ENCODE data around the gene HERC6.
"Not testable (repeated sequence)": the region's sequence is repeated elsewhere in the genome, so short reads cannot be mapped to it uniquely, and the experiment has no call there.

HERC6 gene

DNA sequence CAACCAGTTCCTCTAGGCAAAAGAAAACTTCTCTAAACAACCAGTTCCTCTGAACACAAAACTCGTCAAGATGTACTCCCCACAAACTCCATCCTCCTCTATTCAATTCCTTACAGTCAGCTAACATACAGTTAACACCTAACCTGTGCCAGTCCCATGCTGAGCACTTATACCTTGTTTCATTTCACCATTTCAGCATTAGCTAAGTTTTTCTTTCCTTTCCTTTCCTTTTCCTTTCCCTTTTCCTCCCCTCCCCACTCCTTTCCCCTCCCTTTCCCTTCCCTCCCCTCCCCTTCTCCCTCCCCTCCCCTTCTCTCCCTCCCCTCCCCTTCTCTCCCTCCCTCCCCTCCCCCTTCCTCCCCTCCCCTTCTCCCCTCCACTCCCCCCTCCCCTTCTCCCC is 13.1 kb downstream of the HERC6 start:
- no peak for DNase-seq

DNA sequence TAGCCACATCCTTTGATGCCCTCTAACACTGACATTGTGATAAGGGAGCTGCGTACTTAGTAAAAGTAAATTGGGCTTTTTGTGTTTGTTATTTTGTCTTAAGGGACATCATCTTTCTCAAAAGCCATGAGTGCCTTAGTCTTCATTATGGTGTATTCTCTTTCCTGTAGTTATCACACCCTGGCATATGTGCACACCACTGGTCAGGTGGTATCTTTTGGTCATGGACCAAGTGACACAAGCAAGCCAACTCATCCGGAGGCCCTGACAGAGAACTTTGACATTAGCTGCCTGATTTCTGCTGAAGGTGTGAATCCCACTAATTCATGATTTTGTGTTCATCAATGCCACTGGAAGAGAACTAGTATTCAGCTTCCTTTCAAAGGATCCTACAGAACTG is 18.0 kb downstream of the HERC6 start:
- DNase-seq = no peak

DNA sequence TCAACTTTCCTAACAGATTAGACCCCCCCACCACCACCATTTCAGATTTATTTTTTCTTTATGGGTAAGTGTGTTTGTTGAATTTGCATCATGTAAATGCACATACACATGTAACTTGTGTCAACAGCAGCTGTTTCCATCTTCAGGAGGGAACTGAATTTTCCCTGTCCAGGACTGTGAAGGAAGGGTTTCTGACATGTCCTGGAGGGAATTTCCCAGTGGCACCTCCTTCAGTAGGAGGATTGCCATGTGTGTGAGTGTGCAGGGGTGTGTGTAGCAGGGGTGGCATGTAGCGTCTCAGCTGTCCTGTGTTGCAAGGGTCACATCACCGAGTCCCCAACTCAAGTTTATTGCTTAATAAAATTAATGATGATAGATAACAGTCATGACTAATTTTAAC is 19.7 kb downstream of the HERC6 start:
- DNase-seq = no peak

DNA sequence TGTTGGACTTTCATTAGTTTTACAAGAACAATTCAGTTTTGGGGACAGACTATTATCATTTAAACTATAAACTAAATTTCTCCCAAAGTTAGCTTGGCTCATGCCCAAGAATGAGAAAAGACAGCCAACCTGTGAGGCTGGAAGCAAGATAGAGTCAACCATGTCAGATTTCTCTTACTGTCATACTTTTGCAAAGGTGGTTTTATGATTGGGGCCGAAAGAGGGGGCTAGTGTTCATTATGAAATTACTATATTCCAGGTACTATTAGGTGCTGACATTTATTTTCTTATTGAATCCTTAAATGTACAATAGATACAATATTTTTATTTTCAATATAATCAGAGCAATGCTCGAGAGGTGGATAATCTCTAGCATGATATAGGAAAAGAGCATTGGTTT is 30.6 kb downstream of the HERC6 start:
- DNase-seq = no peak

DNA sequence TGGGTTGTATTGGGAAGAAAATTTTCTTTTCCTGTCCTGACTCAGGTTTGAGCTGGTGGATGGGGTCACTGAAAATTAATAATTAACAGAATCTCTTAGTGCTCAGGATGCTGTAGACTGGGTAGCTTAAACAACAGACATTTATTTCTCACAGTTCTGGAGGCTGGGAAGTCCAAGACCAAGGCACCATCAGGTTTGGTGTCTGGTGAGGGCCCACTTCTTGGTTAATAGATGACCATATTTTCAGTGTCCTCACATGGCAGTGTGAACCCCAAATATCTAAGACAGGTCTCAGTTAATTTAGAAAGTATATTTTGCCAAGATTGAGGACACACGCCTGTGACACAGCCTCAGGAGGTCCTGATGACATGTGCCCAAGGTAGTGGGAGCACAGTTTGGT is 31.1 kb downstream of the HERC6 start:
- DNase-seq = no peak

DNA sequence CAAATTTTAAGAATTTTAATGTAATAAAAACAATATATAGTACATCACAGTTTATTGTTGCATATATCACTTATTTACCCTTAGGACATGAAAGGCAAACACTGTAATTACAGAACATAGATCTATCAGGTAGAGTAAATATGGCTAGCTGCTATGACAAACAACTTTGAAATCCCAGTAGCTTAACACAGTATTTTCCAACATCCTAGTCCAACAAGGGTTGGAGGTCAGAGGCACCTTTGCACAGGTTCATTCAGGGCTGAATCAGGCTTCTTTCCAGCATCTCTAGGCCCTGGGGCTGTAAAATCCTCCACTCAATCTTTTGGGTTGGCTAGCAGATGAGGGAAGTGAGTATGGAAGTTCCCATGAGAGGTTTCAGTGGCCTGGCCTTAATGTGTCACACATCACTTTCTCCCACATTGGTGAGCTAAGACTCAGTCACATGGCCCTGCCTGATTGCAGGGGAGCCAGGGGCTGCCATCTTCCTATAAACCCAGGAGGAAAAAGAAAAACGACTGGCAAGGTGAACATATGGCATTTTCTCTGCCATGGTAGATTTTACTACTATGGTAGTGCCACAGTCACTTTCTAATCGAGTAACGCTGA is 32.9 kb downstream of the HERC6 start:
- DNase-seq = no peak

DNA sequence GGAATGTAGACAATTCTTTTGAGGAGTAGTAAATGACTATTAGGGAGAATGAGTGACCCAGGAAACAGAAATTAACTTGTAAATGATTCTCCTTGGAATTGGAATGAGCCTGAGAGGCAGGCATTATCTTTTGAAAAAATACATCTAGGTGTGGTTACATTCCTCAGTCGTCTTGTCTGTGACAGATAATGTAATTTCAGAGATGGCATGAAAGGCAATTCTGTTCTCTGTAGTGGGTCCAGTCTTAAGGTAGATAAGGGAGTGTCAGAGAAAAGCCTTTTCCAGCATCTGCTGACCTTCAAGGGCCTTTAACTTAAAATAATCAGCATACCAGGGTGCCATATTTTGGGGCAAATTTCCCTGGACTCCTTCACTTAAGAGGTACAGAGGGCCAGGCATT is 35.1 kb downstream of the HERC6 start:
- no peak for DNase-seq

DNA sequence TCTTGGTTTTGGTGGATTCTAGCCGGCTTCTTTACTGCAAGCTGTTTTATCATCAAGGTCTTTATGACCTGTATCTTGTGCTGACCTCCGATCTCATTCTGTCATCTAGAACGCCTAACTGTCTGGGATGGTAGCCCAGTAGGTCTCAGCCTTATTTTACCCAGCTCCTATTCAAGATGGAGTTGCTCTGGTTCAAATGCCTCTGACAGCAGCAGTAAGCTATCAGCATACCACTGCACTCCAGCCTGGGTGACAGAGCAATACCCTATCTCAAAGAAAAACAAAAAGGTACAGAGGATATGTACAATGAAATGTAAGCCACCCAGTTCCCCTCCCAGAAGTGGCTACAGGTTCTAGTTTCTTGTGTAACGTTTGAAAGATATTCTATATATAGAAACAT is 36.1 kb downstream of the HERC6 start:
- no peak for DNase-seq

DNA sequence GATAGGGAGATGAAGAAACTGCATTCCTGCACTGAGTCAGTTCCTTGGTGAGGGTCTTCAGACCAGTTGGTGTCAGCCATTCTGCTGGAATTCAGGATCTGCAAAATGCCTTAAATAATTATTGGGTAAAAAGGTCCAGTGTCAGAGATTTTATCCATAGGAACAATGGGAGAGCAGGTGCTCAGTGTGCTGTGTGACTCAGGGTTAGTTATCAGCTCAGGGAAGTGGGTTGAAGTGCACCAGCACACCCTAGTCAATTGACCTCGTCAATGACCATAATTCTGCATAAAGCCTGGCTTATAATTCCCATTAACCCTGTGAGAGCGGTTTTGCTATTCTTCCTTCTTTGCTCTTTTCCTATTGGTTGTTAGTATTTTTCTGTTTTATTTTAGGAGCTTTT is 37.3 kb downstream of the HERC6 start:
- DNase-seq = no peak

DNA sequence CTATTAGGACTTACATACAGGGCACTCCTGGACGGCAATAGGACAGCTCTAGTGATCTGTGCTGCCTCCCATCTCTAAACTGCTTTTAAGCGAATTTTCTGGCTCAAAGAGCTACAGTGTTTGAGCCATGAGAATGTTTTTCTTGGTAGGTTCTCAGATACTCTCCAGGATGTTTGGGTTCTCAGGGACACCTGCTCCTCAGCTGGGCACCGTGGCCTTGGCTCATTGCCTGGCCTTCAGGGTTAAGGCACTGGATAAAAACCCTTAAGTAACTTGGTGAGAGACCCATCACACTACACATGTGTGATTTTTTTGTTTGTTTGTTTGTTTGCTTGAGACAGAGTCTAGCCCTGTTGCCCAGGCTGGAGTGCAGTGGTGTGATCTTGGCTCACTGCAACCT is 39.8 kb downstream of the HERC6 start:
- no peak for DNase-seq

DNA sequence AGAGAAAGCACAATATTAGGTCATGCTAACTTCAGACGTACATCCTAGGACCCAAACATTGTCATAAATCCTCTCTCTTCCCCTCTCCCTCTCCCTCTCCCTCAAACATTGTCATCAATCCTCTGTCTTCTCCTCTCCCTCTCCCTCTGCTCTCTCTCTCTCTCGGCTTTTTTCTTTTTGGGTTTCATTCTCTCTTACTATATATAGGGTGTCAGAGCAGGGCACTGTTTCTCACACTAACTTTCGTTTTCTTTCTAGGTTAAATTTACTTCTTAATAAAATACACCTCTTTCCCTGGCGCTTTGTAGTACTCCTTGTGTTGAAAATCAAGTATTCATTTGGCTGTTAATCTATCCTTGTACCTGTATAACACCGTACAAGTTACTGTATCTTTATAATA is 41.2 kb downstream of the HERC6 start:
- DNase-seq = no peak

DNA sequence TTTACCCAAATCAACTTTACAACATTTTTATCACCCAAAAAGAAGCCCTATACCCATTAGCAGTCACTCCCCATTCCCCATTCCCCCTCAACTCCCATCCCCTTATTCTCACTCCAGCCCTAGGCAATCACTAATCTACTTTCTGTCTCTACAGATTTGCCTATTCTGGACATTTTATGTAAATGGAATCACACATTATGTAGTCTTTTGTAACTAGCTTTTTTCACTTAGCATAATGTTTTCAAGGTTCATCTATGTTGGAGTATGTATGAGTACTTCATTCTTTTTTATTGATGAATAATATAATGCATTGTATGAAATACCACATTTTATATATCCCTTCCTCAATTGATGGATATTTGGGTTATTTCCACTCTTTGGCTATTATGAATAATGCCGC is 42.2 kb downstream of the HERC6 start:
- DNase-seq = no peak

DNA sequence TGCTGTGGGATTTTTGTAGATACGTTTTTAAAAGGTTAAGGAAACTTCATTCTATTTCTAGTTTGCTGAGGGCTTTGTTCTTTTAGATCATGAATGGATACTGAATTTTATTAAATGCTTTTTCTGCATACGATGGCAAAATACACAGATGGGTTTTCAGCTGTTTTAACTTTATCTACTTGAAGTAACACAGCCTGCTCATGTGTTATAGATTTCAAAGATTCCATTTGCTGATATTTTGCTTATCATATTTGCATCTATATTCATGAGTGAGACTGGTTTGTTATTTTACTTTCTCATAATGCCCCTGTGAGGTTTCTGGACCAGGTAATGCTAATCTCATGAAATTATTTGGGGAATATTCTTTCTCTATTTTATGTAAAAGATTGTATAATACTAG is 43.8 kb downstream of the HERC6 start:
- DNase-seq = no peak

DNA sequence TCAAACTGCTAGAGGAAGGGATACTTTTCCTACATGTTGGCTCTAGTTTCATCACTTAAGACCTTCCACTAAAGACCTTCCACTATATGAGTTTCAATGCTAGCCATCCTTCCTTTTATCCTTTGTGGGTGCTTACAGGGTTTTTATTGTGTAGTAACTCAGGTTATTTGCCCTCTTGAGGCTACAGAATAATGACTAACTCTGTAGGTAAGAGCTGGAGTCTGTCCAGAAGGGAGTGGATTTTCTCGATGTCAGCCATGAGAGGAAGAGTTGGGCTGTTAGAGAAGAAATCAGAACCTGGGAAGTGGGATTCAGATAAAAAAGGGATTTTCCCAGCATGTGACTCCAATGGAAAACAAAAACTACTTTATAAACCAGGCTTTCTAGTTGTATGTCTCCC is 50.7 kb downstream of the HERC6 start:
- no peak for DNase-seq

DNA sequence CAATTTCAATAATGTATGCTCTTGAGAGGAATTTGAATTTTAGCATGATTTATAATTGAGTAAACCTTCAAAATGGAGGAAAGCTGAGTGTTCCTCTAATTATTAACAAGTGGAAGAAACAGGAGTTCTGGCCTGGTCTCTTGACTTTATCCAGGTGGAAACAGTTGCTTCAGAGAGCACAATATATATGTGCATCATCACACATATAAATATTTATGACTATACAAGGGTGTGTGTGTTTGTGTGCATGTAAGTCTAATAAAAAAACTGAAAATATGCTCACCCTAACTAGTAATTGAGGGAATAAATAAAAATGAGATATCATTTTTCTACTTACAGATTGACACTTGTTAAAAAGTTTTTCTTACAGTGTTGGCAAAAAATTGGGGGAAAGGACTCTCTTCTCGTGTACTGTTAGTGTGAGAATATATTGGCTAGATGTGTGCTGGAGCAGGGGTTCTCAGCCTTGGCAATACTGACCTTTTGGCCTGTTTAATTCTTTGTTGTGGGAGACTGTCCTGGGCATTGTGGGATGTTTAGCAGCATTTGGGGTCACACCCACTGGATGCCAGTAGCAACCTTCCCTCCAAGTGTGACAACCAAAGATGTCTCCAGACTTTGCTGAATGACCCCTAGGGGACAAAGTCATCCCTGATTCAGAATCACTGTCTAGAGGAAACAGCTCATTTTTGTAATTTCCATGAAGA is 57.5 kb downstream of the HERC6 start:
- DNase-seq = no peak

DNA sequence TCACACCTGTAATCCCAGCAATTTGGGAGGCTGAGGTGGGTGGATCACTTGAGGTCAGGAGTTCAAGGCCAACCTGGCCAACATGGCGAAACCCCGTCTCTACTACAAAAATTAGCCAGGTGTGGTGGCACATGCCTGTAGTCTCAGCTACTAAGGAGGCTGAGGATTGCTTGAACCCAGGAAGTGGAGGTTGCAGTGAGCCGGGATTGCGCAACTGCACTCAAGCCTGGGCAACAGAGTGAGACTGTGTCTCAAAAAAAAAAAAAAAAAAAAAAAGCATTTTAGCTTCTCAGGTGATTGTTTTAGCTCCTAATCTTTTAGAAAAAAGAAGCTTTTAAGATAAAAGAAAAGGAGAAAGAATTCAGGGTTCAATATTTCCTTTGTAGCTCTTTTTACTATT is 59.2 kb downstream of the HERC6 start:
- DNase-seq = not testable (repeated sequence)

DNA sequence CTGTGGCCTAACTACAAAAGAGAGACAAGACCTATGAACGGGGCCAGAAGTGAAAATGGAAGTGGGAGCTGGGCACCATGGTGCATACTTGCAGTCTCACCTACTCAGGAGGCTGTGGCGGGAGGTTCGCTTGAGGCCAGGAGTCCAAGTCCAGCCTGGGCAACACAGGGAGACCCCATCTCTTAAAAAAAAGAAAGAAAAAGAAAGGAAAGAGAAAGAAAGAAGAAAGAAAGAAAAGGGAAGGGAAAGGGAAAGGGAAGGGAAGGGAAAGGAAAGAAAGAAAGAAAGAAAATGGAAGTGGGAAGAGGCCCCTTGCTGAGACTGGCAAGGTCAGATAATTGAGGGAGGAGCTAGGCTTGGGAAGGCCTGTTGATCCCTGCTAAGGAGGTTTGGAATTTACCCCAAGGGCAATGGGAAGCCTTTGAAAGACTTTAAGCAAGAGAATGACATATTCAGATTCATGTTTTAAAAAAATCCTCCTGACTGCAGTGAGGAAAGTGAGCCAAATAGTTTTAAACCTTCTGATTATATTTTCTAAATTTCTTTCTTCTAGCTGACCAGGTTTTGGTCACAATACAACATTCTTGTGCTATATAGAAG is 60.6 kb downstream of the HERC6 start:
- DNase-seq = no peak

DNA sequence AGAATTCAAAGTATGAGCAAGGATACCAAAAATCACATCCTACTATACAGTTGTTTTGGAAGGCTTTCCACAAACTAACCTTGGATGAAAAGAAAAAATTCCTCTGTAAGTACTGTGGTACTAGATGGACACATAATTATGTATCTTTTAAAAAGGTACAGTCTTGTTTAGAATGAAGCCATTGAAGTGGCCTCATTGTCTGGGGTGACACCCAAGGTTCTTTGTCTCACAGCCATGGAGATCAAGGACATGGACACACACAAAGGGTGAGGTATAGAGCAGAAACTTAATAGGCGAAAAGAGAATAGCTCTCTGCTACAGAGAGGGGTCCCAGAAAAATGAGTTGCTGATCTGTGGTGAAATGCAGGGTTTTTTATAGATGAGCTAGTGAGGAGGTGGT is 61.5 kb downstream of the HERC6 start:
- DNase-seq = no peak

DNA sequence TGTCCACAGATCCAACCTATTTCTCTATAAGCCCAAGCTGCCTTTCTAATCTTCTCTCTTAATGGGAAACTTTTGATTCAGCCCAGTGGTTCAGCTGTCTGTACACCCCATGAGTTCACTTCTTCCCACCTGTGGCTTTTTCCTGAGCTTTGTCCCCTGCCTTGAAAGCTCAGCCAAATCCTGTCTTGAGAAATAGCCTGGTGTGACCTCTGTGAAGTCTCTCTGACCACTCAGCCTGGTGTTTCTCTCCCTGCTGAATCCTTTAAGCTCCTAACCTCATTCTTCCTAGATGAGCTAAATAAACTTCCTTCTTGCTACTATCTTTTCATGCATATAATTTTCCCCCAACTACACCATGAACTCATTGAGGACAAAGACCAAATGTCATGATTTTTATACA is 63.0 kb downstream of the HERC6 start:
- no peak for DNase-seq

DNA sequence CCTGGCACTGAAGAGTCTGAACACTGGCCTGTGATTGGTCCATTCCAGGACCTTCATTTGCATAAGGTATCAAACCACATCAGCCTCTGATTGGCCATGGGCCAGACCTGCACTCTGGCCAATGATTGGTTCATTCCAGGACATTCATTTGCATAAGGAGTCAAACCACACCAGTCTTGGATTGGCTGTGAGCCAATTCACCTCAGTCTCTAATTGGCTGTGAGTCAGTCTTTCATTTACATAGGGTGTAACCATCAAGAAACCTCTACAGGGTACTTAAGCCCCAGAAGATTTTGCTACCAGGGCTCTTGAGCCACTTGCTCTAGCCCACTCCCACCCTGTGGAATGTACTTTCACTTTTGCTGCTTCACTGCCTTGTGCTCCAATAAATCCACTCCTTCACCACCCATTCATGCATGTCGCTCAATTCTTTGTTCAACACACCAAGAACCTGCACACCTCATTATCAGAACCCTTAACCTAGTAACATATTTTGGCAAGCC is 64.1 kb downstream of the HERC6 start:
- DNase-seq = no peak

DNA sequence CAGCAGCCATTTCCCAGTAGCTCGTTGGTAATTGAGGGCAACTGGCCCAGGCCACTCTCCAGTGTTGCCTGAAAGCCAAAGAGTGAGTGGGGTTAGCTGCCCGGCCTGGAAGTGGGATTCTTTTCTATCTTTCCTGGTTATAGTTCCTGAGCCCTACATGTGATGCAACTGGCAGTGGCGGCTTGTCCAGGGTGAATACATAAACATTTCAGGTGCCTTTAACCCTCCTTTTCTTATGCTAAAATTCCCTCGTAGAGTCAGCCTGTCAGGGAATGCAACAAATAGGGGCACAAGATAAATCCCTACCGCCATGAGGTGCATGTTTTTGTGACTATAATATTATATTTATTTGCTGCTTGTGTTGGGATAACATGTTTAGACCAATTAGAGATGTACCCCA is 64.8 kb downstream of the HERC6 start:
- no peak for DNase-seq

DNA sequence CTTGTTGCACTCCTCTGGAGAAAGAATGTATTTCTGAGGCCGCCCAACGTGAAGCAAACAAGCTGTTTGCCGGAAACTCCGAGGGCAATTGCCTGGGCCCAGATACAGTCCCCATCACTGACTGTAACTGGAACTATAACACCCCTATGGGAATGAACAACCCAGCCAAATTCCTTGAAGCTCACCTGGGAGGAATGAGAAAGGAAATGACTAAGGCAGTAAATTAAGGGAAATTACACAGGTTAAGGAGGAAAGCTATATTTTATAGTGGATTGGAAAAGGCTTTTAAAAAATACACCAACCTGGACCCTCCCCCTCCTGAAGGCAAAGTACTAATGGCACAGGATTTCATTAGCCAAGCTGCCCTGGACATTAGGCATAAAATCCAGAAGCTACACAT is 66.6 kb downstream of the HERC6 start:
- no peak for DNase-seq

DNA sequence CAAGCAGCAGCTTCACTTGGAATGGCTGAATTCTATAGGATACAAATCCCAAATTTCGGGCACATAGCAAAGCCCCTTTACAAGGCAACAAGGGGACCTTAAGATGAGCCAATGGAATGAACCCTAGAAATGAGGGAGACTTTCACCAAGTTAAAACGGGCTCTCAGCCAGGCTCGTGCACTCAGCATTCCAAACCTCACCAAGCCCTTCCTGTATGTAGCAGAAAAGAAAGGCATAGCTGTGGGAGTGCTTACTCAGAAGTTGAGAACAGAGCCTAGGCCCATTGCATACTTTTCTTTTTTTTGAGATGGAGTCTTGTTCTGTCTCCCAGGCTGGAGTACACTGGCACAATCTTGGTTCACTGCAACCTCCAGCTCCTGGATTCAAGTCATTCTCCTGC is 67.5 kb downstream of the HERC6 start:
- no peak for DNase-seq

DNA sequence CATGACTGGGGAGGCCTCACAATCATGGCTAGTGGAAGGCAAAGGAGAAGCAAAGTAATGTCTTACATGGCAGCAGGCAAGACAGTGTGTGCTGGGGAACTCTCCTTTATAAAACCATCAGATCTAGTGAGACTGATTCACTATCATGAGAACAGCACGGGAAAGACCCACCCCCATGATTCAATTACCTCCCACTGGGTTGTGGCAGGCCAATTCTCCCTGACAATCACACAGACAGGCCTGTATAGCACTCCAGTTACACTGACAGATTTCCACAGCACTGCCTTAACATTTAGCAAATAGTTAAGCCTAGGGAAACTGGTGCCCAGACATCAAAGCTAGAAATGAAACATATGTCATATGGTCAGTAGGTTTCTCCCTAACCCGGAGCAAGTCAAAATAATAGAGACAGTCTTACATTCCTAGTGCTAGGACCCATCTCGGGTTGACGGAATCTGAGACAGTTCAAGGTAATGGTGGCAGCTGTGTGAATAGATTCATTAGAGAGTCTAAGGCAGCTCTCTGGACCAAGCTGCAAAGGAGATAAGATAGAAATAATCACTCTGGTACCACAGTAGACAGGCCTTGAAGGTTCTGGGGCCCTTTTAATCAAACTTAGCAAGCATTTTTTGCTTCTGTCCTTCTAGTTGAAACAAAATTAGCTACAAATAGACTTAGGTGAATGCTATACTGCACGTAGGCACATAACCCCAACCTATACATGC is 68.9 kb downstream of the HERC6 start:
- DNase-seq = no peak

All from cortex of kidney (tissue), 1 donor.